ACC112 (cell line): ENCODE measurements around the gene FZR1.

Experiments
- H2AFZ ChIP-seq: fragments of 200-600 bp; sonication (generic); one replicate; pipeline ENCODE4 v1.6.0; 2017; ENCODE audit warnings: antibody characterized with exemption, low read length; ENCODE audit not compliant: unreplicated experiment
- H3K27ac ChIP-seq: fragments of 200-600 bp; sonication (generic); 2 replicates; pipeline ENCODE4 v1.5.1; 2014; ENCODE audit warnings: low read depth, mild to moderate bottlenecking, antibody characterized with exemption, low read length, moderate library complexity
- H3K27me3 ChIP-seq: fragments of 200-600 bp; sonication (generic); 2 replicates; pipeline ENCODE4 v1.6.1; 2014; ENCODE audit warnings: mild to moderate bottlenecking, antibody characterized with exemption, low read length, moderate library complexity, mixed read lengths; ENCODE audit not compliant: insufficient read depth
- H3K36me3 ChIP-seq: fragments of 200-600 bp; sonication (generic); 2 replicates; pipeline ENCODE4 v1.6.1; 2016; ENCODE audit warnings: mild to moderate bottlenecking, antibody characterized with exemption, low read length, moderate library complexity, mixed read lengths; ENCODE audit not compliant: insufficient read depth
- H3K4me1 ChIP-seq: fragments of 200-600 bp; sonication (generic); one replicate; pipeline ENCODE4 v1.6.1; 2016; ENCODE audit warnings: low read length, mixed read lengths; ENCODE audit not compliant: insufficient read depth, unreplicated experiment, control insufficient read depth
- H3K4me3 ChIP-seq: fragments of 200-600 bp; sonication (generic); 2 replicates; pipeline ENCODE4 v1.5.1; 2014; ENCODE audit warnings: mild to moderate bottlenecking, low read depth, low read length
- H3K79me2 ChIP-seq: fragments of 200-600 bp; sonication (generic); one replicate; pipeline ENCODE4 v1.6.0; 2016; ENCODE audit warnings: low read length; ENCODE audit not compliant: control insufficient read depth, unreplicated experiment, insufficient read depth

The FZR1 gene

GRCh38 chr19:3509566-3509989 lies 3.5 kb downstream of the FZR1 start:
- Histone ChIP-seq H3K27ac (peak overlapping the region; percentile 26; the same call in 1 of the 2 replicates), H3K79me2 (peaks cover 82% of the 10 kb centered on the region), H2AFZ (no peak overlapping the region), H3K4me3 (no peak overlapping the region), H3K4me1 (peaks cover 20% of the 10 kb centered on the region), H3K27me3 (no peaks in the 10 kb centered on the region), H3K36me3 (no peaks in the 10 kb centered on the region)

DNA sequence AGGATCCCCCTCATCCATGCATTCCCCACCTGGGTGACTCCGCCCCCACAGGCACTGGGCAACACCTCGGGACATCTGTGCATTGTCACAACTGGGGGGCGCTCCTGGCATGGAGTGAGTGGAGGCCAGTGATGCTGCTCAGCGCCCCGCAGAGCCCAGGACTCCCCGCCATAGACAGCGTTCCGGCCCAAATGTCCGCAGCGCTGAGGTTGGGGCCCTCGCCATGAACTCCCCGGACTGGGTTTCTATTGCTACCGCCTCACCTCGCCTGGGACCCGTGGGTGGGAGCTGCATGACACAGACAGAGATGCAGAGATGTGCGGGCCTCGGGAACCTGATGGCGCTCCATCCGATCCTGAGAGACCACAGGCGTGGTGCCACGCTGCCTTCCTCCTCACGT lies 4.6 kb downstream of the FZR1 start:
- H3K36me3 ChIP-seq, result no peaks in the 10 kb centered on the region

GRCh38 chr19:3511506-3512251 lies 5.6 kb downstream of the FZR1 start:
- Histone ChIP-seq H3K4me1 (peaks cover 20% of the 10 kb centered on the region), H3K4me3 (no peak overlapping the region), H2AFZ (no peak overlapping the region), H3K79me2 (peaks cover 97% of the 10 kb centered on the region), H3K36me3 (no peaks in the 10 kb centered on the region), H3K27me3 (no peaks in the 10 kb centered on the region), H3K27ac (no peak overlapping the region)

More for the DNA sequence above, 4.6 kb downstream of the FZR1 start:
- Histone ChIP-seq H3K27ac (no peak overlapping the region), H3K27me3 (no peaks in the 10 kb centered on the region), H3K4me3 (no peak overlapping the region), H3K79me2 (peaks cover 91% of the 10 kb centered on the region), H2AFZ (no peak overlapping the region), H3K4me1 (peaks cover 20% of the 10 kb centered on the region)

- Histone ChIP-seq H3K79me2 (peaks cover 90% of the 10 kb centered on the region), H3K27ac (no peak overlapping the region), H3K27me3 (no peaks in the 10 kb centered on the region), H3K36me3 (no peaks in the 10 kb centered on the region), H3K4me3 (no peak overlapping the region), H3K4me1 (peaks cover 17% of the 10 kb centered on the region), H2AFZ (no peak overlapping the region)
Measured at GRCh38 chr19:3512562-3513228, 6.6 kb downstream of the FZR1 start.

- no peaks in the 10 kb centered on the region for H3K36me3 ChIP-seq
- peaks cover 87% of the 10 kb centered on the region for H3K79me2 ChIP-seq
- peaks cover 15% of the 10 kb centered on the region for H3K4me1 ChIP-seq
Measured at GRCh38 chr19:3513229-3514140, 7.4 kb downstream of the FZR1 start.

DNA sequence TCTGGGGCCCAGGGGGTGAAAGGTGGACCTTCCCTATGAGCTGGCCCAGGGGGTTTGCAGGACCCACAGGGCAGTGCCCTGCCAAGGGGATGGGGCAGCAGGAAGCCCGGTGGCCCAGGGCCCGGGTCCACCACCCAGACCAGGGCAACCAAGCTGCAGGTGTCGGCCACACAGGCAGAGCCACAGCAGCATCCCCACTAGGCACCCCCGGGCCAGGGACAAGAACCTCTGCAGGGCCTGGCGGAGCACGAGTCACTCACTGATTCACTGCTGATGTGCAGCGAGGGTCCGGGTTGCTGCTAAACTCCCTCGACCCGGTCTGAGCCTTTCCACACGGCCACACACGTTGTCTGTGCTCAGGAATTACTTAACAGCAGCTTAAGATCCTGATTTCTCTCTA lies 8.8 kb downstream of the FZR1 start:
- Histone ChIP-seq H3K4me1 (peaks cover 6% of the 10 kb centered on the region), H3K27me3 (no peaks in the 10 kb centered on the region), H3K79me2 (peaks cover 81% of the 10 kb centered on the region), H2AFZ (no peak overlapping the region), H3K4me3 (no peak overlapping the region), H3K36me3 (no peaks in the 10 kb centered on the region), H3K27ac (no peak overlapping the region)

More at GRCh38 chr19:3513229-3514140, 7.4 kb downstream of the FZR1 start:
- H2AFZ ChIP-seq, result no peak overlapping the region
- H3K27me3 ChIP-seq, result no peaks in the 10 kb centered on the region
- H3K27ac ChIP-seq, result no peak overlapping the region
- no peak overlapping the region for H3K4me3 ChIP-seq

- peaks cover 5% of the 10 kb centered on the region for H3K4me1 ChIP-seq
- peaks cover 73% of the 10 kb centered on the region for H3K79me2 ChIP-seq
- H3K36me3 ChIP-seq, result no peaks in the 10 kb centered on the region
- no peak overlapping the region for H3K4me3 ChIP-seq
- no peak overlapping the region for H2AFZ ChIP-seq
- H3K27me3 ChIP-seq, result no peaks in the 10 kb centered on the region
- H3K27ac ChIP-seq, result no peak overlapping the region
Measured at GRCh38 chr19:3515891-3516422, 9.8 kb downstream of the FZR1 start.

- Histone ChIP-seq H2AFZ (no peak overlapping the region), H3K79me2 (peaks cover 70% of the 10 kb centered on the region), H3K27me3 (no peaks in the 10 kb centered on the region), H3K4me1 (peaks cover 5% of the 10 kb centered on the region), H3K36me3 (no peaks in the 10 kb centered on the region), H3K27ac (no peak overlapping the region), H3K4me3 (no peak overlapping the region)
Measured at GRCh38 chr19:3516675-3517207, 10.6 kb downstream of the FZR1 start.

DNA sequence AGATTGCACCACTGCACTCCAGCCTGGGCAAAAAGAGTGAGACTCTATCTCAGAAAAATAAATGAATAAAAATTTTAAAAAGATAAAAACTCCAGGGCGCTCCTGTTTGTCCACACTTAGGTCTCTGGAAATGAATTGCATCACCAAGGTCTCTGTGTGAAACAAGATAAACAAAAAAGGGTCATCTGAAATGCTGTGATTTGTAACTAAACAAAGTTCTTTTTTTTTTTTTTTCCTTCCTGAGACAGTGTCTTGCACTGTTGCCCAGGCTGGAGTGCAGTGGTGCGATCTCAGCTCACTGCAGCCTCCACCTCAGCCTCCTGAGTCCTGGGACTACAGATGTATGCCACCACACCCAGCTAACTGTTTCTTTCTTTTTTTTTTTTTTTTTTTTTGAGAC lies 11.5 kb downstream of the FZR1 start:
- H3K79me2 ChIP-seq, result peaks cover 61% of the 10 kb centered on the region
- no peaks in the 10 kb centered on the region for H3K36me3 ChIP-seq
- peaks cover 5% of the 10 kb centered on the region for H3K4me1 ChIP-seq

GRCh38 chr19:3518255-3518654 lies 12.1 kb downstream of the FZR1 start:
- Histone ChIP-seq H3K79me2 (peaks cover 55% of the 10 kb centered on the region), H3K27me3 (no peaks in the 10 kb centered on the region), H3K4me1 (peaks cover 5% of the 10 kb centered on the region), H3K4me3 (no peak overlapping the region), H2AFZ (no peak overlapping the region), H3K36me3 (no peaks in the 10 kb centered on the region), H3K27ac (no peak overlapping the region)

More for the DNA sequence above, 11.5 kb downstream of the FZR1 start:
- no peak overlapping the region for H3K4me3 ChIP-seq
- H3K27me3 ChIP-seq, result no peaks in the 10 kb centered on the region
- H3K27ac ChIP-seq, result no peak overlapping the region
- H2AFZ ChIP-seq, result no peak overlapping the region
